Gastrocnemius medialis (tissue), 4 donors: ENCODE data around the gene MARVELD2. TPM values are rescaled to one million over a fixed set of nuclear protein-coding genes. Genes with fewer than 3 reads are reported as not detected.
"Not testable (repeated sequence)": the region's sequence is repeated elsewhere in the genome, so short reads cannot be mapped to it uniquely, and the experiment has no call there.

Source experiments
- ATAC-seq, 2 donors: fragments of 150-250 bp; one replicate each; pipeline ENCODE4 v1.9.1; 2016
- DNase-seq, 2 donors: peaks; one replicate each; pipeline ENCODE4 v3.0.0-alpha.2; 2019
- H3K27ac ChIP-seq, 4 donors: fragments of 200-600 bp; sonication (generic); 1 replicate in 1 of 4; 2 replicates in 3 of 4; pipeline ENCODE4 v1.5.1; 2016 to 2018; ENCODE audit warnings: mild to moderate bottlenecking in 2 of 4, moderate library complexity in 1 of 4
- H3K27me3 ChIP-seq, 3 donors: fragments of 200-600 bp; sonication (generic) in 2 of 3; 1 replicate in 1 of 3; 2 replicates in 2 of 3; pipeline versions ENCODE4 v1.5.1 to v1.6.0; 2016 to 2019; ENCODE audit warnings: mild to moderate bottlenecking in 1 of 3, moderate library complexity in 1 of 3
- H3K36me3 ChIP-seq, 2 donors: fragments of 200-600 bp; sonication (generic) in 1 of 2; one replicate each; pipeline ENCODE4 v1.5.1; 2017 to 2018
- H3K4me1 ChIP-seq, 2 donors: fragments of 200-600 bp; sonication (generic) in 1 of 2; one replicate each; pipeline ENCODE4 v1.5.1; 2016 to 2017; ENCODE audit warnings: mild to moderate bottlenecking in 2 of 2
- H3K4me3 ChIP-seq, 4 donors: fragments of 200-600 bp; sonication (generic) in 3 of 4; 1 replicate in 1 of 4; 2 replicates in 3 of 4; pipeline ENCODE4 v1.5.1; 2016 to 2019; ENCODE audit warnings: mild to moderate bottlenecking in 2 of 4
- H3K9me3 ChIP-seq, 3 donors: fragments of 200-600 bp; sonication (generic) in 2 of 3; 1 replicate in 1 of 3; 2 replicates in 2 of 3; pipeline ENCODE4 v1.5.1; 2016 to 2019
- POLR2A ChIP-seq, 2 donors: fragments of 450-650 bp; IDR thresholded peaks; one replicate each; pipeline ENCODE4 v1.6.1; 2017; ENCODE audit warnings: antibody characterized with exemption in 2 of 2, mild to moderate bottlenecking in 2 of 2, moderate library complexity in 2 of 2
- in situ Hi-C, 4 donors: fragments of 200-750 bp; cut with MboI; loops; one replicate each; pipeline versions ENCODE4 v1.15.0 to v1.8.0; 2017; ENCODE audit warnings: low sequenced_read_pairs in 4 of 4
- intact Hi-C: fragments of 100-400 bp; cut with DNase I; formaldehyde crosslinking; loops from one replicate; pipeline ENCODE4 v1.15.1; 2023; ENCODE audit warnings: low total_unique reads
- total RNA-seq, 4 donors: library from RNA; depleted of rRNA; stranded (reverse); fragments of >200 nt; gene quantifications; one replicate each; pipeline versions ENCODE4 v1.1.0 to v1.2.3, GENCODE V29; 2016
- TF ChIP-seq, protein P1 (sequence below), 5 experiments: fragments of 450-650 bp in 3 of 5; fragments of 200-600 bp in 2 of 5; sonication (generic) in 2 of 5; IDR thresholded peaks in 4 of 5; conservative IDR thresholded peaks in 1 of 5; 1 replicate in 4 of 5; 2 replicates in 1 of 5; pipeline ENCODE4 v1.5.1; 2016 to 2019; ENCODE audit warnings: antibody characterized with exemption in 5 of 5, mild to moderate bottlenecking in 3 of 5, moderate library complexity in 3 of 5

MARVELD2 gene
- total RNA-seq, 4 donors from 2014 or later = 0.16 to 3.1 (median 1.4) TPM

GRCh38 chr5:69468631-69469030 lies 53.7 kb downstream of the MARVELD2 start:
- H3K4me3 ChIP-seq = no peak overlapping the region
- in situ Hi-C loops (no loop called here), intact Hi-C loops (no loop called here)
- no peaks in the 10 kb centered on the region for H3K9me3 ChIP-seq
- no peak for ATAC-seq
- DNase-seq = no peak
- no peaks in the 10 kb centered on the region for H3K36me3 ChIP-seq
- H3K27me3 ChIP-seq = peaks cover 0 to 3% (median 0%) of the 10 kb centered on the region in 3 donors
- no peak for TF ChIP-seq POLR2A (IDR thresholded peaks at IDR 0.05)
- no peaks in the 10 kb centered on the region for H3K4me1 ChIP-seq
- H3K27ac ChIP-seq = no peak overlapping the region

DNA sequence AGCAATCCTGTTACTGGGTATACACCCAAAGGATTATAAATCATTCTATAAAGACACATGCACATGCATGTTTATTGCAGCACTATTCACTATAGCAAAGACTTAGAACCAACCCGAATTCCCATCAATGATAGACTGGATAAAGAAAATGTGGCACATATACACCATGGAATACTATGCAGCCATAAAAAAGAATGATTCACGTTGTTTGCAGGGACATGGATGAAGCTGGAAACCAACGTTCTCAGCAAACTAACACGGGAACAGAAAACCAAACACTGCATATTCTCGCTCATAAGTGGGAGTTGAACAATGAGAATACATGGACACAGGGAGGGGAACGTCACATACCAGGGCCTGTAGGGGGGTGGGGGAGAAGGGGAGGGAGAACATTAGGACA lies 56.6 kb downstream of the MARVELD2 start:
- intact Hi-C loops = not testable (repeated sequence)

DNA sequence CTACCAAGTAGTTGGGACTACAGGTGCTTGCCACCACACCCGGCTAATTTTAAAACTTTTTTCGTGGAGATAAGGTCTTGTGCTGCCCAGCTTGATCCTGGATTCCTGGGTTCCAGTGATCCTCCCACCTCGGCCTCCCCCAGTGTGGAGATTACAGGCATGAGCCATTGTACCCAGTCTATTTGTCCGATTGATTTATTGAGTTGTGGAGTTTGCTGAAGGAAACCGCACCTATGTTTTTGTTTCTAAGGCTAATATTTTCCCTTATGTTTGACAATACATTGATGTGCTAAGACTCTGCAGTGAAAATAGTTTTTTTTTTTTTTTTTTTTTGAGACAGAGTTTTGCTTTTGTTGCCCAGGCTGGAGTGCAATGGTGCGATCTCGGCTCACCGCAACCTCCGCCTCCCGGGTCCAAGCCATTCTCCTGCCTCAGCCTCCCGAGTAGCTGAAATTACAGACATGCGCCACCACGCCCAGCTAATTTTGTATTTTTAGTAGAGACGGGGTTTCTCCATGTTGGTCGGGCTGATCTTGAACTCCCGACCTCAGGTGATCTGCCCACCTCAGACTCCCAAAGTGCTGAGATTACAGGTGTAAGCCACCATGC lies 57.7 kb downstream of the MARVELD2 start:
- H3K36me3 ChIP-seq, H3K27me3 ChIP-seq, DNase-seq, in situ Hi-C loops, H3K4me1 ChIP-seq, intact Hi-C loops, H3K27ac ChIP-seq, ATAC-seq, H3K4me3 ChIP-seq, H3K9me3 ChIP-seq: not testable (repeated sequence)

More for the DNA sequence above, 56.6 kb downstream of the MARVELD2 start:
- H3K36me3 ChIP-seq, H3K27me3 ChIP-seq, ATAC-seq, in situ Hi-C loops, H3K4me3 ChIP-seq, H3K9me3 ChIP-seq, H3K27ac ChIP-seq, DNase-seq, H3K4me1 ChIP-seq: not testable (repeated sequence)

GRCh38 chr5:69477170-69477569 lies 62.3 kb downstream of the MARVELD2 start:
- no peaks in the 10 kb centered on the region for H3K36me3 ChIP-seq
- H3K4me1 ChIP-seq = no peaks in the 10 kb centered on the region
- TF ChIP-seq, protein P1, sequence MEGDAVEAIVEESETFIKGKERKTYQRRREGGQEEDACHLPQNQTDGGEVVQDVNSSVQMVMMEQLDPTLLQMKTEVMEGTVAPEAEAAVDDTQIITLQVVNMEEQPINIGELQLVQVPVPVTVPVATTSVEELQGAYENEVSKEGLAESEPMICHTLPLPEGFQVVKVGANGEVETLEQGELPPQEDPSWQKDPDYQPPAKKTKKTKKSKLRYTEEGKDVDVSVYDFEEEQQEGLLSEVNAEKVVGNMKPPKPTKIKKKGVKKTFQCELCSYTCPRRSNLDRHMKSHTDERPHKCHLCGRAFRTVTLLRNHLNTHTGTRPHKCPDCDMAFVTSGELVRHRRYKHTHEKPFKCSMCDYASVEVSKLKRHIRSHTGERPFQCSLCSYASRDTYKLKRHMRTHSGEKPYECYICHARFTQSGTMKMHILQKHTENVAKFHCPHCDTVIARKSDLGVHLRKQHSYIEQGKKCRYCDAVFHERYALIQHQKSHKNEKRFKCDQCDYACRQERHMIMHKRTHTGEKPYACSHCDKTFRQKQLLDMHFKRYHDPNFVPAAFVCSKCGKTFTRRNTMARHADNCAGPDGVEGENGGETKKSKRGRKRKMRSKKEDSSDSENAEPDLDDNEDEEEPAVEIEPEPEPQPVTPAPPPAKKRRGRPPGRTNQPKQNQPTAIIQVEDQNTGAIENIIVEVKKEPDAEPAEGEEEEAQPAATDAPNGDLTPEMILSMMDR (IDR thresholded peaks at IDR 0.05 in 4 of 5, conservative IDR thresholded peaks at IDR 0.05 in 1 of 5) = no peak
- no peak for TF ChIP-seq POLR2A (IDR thresholded peaks at IDR 0.05)
- intact Hi-C loops (no loop called here), in situ Hi-C loops (no loop called here)
- DNase-seq = no peak
- no peaks in the 10 kb centered on the region for H3K9me3 ChIP-seq
- H3K27me3 ChIP-seq = no peaks in the 10 kb centered on the region
- H3K4me3 ChIP-seq = no peak overlapping the region
- ATAC-seq = no peak
- H3K27ac ChIP-seq = no peak overlapping the region

GRCh38 chr5:69478296-69478695 lies 63.4 kb downstream of the MARVELD2 start:
- H3K27ac ChIP-seq, intact Hi-C loops, H3K4me3 ChIP-seq, H3K36me3 ChIP-seq, H3K27me3 ChIP-seq, H3K9me3 ChIP-seq, in situ Hi-C loops, ATAC-seq, DNase-seq, H3K4me1 ChIP-seq: not testable (repeated sequence)

DNA sequence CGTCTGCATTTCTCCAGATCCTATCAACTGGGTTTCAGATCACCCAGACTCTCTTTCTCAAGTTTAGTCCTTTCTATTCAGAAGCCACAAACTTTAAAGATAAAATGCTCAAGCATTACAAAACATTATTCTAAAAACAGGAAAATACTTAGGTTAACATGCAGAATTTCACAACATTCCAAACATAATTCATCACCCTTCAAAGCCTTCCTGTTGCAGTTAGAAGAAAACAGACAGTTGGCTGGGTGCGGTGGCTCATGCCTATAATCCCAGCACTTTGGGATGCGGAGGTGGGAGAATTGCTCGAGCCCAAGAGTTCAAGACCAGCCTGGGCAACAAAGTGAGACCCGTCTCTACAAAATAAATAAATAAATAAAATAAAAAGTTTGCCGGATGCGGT lies 70.0 kb downstream of the MARVELD2 start:
- Histone ChIP-seq H3K36me3 (no peaks in the 10 kb centered on the region), H3K4me3 (no peak overlapping the region), H3K9me3 (no peaks in the 10 kb centered on the region), H3K27ac (no peak overlapping the region), H3K27me3 (peaks cover 0 to 4% (median 0%) of the 10 kb centered on the region in 3 donors), H3K4me1 (no peaks in the 10 kb centered on the region)
- in situ Hi-C loops (no loop called here), intact Hi-C loops (no loop called here)
- DNase-seq = no peak
- TF ChIP-seq POLR2A (IDR thresholded peaks at IDR 0.05) = no peak
- TF ChIP-seq, protein P1 (IDR thresholded peaks at IDR 0.05 in 4 of 5, conservative IDR thresholded peaks at IDR 0.05 in 1 of 5) = no peak
- ATAC-seq = no peak

DNA sequence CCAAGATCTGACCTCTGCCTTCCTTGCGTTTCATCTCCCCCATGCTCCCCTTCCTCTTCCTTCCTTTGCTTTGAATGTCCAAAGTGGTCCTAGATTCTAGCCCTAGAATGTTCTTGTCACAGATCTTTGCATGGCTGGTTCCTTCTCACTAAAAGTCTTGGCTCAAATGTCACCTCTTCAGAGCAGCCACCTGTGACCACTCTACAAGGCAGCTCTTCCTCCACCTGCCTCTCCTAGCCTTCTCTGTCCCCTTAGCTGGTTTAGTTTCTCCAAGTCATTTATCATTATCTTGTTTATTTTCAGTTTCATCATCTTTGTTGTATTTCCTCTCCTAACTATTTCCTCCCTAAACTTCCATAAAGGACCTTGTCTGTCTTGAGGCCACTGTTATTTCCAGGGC lies 70.6 kb downstream of the MARVELD2 start:
- TF ChIP-seq, protein P1 (IDR thresholded peaks at IDR 0.05 in 4 of 5, conservative IDR thresholded peaks at IDR 0.05 in 1 of 5) = no peak
- no peak for TF ChIP-seq POLR2A (IDR thresholded peaks at IDR 0.05)
- Histone ChIP-seq H3K4me3 (no peak overlapping the region), H3K36me3 (no peaks in the 10 kb centered on the region), H3K4me1 (no peaks in the 10 kb centered on the region), H3K27me3 (peaks cover 0 to 4% (median 3%) of the 10 kb centered on the region in 3 donors), H3K9me3 (no peaks in the 10 kb centered on the region), H3K27ac (no peak overlapping the region)
- in situ Hi-C loops (no loop called here), intact Hi-C loops (no loop called here)
- ATAC-seq = no peak
- no peak for DNase-seq
